GM18858 (cell line): ENCODE data around the gene GUCA1A.
"Not testable (repeated sequence)": the region's sequence is repeated elsewhere in the genome, so short reads cannot be mapped to it uniquely, and the experiment has no call there.

ENCODE experiments used
- ATAC-seq: cut with Tn5 transposase; IDR thresholded peaks from one replicate; pipeline ENCODE4 v1.9.1; 2021; ENCODE audit not compliant: unreplicated experiment

GUCA1A gene

DNA sequence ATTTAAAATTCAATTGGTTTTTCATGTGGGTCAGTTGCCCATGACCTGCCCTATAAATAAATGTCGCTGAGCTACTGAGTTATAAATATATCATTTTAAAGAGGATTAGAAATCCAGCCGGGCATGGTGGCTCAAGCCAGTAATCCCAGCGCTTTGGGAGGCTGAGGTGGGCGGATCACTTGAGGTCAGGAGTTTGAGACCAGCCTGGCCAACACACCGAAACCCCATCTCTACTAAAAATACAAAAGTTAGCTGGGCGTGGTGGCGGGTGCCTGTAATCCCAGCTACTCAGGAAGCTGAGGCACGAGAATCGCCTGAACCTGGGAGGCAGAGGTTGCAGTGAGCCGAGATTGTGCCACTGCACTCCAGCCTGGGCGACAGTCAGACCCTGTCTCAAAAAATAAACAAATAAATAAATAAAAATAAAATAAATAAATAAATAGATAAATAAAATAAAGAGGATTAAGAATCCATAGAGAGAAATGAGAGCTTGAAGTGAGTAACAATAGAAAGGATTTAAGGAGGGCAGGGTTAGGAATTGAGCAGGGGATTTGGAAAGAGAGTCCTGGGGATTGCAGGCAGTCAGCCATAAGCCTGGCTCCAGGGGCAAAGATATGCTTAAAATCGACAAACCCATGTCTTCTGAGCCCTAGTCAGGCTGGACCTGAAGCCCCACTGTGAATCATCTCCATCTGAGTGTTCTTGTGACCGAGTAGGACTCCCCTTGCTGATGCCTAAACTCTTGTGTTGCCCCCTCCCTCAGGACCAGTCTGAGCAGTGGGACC is 29.2 kb downstream of the GUCA1A start:
- ATAC-seq = not testable (repeated sequence)

GRCh38 chr6:42203183-42203582 is 30.0 kb downstream of the GUCA1A start:
- no peak for ATAC-seq

DNA sequence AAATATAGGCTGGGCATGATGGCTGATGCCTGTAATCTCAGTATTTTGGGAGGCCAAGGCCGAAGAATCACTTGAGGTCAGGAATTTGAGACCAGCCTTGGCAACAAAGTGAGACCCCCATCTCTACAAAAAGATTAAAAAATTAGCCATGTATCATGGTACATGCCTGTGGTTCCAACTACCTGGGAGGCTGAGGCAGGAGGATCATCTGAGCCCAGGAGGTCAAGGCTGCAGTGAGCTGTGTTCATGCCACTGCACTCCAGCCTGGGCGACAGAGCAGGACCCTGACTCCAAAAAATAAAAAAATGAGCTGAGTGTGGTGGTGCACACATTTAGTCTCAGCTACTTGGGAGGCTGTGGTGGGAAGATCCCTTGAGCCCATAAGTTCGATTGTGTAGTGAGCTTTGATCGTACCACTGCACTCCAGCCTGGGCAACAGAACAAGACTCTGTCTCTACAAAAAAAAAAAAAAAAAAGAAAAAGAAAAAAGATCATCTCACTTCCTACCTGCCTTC is 31.7 kb downstream of the GUCA1A start:
- ATAC-seq = no peak

- ATAC-seq = not testable (repeated sequence)
These were observed 34.4 kb downstream of the GUCA1A start for GRCh38 chr6:42207559-42207958.

GRCh38 chr6:42210551-42210950 is 37.4 kb downstream of the GUCA1A start:
- ATAC-seq = no peak

DNA sequence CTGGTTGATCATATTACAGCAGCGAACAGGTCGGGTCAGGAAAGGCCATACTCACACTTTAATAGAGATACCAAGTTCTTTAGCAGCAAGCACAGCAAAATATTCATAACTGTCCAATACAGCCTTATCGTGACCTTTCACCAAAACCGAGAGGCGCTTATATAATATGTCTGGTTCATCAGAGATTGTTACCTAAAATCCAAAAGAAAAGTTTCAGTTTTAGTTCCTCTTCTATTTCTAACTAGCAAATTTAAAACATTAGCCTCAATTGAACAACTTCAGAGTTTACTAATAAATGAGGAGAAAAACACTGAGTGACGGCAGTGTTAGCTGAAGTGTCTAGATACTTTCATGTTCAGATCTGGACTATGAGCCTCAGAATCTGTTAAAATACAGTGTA is 38.6 kb downstream of the GUCA1A start:
- ATAC-seq = no peak

DNA sequence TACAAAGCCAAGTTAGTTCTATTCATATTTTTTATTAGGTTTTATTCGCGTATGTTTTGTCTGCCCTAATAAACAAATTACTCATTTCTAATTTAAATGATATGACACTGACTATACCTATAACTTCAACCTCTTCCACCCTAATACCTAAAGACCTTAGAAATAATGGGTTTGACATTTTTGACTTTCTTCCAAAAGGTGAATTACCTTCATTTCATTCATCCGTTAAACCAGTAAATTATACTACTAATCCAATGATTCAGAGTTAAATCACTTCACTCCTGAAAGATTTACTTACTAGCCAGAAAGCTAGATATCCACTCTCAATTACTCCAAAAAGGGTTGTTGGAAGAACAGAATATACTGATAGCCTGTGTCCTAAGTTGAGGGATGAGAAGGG is 39.3 kb downstream of the GUCA1A start:
- no peak for ATAC-seq

DNA sequence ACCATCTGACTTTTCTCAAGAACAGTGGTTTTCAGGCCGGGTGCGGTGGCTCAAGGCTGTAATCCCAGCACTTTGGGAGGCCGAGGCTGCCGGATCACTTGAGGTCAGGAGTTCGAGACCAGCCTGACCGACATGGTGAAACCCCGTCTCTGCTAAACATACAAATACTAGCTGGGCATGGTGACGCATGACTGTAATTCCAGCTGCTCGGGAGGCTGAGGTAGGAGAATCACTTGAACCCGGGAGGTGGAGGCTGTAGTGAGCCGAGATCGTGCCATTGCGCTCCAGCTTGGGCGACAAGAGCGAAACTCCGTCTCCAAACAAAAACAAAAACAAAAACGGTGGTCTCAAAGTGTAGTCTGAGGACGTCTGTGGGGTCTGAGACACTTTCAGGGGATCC is 43.3 kb downstream of the GUCA1A start:
- ATAC-seq = not testable (repeated sequence)

DNA sequence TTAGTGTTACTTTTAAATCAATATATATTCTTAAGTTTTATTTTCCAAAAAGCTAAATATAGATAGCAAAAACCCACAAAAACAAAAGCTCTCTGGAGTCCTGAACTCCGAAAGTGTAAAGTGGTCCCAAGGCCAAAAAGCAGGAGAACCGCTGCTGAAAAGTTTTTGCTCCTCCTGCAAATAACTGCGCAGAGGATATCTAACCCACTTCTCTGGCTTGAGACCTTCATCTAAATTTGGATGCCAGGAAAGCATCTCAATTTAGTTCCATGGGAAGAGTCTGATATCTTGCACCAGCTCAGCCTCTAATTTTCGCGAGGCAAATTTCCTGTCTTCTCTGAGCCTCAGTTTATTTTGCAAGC is 44.0 kb downstream of the GUCA1A start:
- no peak for ATAC-seq

GRCh38 chr6:42217519-42218367 is 44.6 kb downstream of the GUCA1A start, which contains the start of gene MRPS10:
Gene MRPS10, minus strand, starts transcription at chr6:42217861. Its CDS starts 12 bp downstream, at chr6:42217849.
- peak; percentile 89 for ATAC-seq

DNA sequence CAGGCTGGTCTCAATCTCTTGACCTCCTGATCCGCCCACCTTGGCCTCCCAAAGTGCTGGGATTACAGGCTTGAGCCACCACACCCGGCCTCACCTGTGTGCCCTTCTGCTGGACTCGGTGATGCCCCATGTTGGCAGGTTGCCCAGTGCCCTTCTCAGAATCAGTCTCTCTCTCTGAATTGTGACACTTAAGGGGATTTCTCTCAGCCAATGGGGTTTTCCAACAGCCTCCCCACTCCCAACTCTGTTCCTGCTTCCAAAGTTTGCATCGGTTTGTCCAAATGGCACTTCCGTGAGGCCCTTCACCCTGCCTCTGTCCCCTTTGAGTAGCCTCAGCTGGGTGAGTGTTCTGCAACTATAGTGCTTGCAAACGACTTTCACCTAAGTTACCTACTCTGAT is 47.6 kb downstream of the GUCA1A start:
- no peak for ATAC-seq

- no peak for ATAC-seq
These were observed 48.4 kb downstream of the GUCA1A start for GRCh38 chr6:42221546-42221945.

DNA sequence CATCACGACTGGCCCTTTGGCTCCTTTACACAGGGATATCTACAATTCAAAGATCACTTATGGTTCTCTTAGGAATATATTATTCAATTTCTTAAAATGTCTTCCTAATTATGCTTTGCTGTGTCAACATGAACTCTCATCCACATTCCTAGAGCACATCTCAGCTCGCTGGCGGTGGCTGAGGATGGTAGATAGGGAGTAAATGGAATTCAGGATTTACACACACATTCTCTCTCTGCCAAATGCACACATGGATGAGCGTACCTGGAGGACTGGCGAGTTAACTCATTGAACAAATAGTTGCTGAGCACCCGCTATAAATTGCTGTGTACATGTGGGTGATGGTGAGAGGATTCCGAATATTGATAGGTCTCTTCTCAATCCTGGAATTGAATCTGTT is 49.3 kb downstream of the GUCA1A start:
- no peak for ATAC-seq

- ATAC-seq = peak; percentile 87
These were observed 51.3 kb downstream of the GUCA1A start for GRCh38 chr6:42224222-42225028.

DNA sequence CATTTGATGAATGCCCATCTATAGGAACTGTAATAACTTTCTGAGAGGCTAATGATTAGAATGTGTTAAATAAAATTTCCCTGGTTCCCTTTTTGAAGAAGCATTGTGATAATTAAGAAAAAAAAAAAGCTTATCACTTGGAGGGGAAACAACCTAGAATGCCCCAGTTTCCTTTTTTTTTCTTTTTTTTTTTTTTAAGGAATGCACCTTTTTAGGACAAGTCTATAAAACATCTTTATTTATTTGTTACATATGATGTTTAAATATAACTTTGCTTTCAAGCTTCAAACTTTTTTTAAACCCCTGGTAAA is 51.8 kb downstream of the GUCA1A start:
- ATAC-seq = no peak

DNA sequence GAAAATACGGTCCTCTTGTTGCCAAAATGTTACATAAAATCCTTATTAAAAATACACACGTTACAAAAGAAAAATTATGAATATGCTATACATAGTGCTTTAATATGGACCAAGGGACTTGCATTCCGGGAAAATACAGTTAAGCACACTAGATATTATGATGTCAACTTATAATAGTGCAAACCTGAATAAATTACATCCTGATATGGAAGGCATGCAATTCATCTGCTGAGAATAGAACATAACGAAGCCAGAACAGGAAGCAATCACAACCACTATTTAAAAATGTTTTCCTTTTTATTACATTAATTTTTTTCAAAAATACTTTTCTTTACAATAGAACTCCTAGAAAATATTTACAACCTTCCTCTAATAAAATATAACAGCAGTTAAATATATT is 52.3 kb downstream of the GUCA1A start:
- ATAC-seq = no peak

GRCh38 chr6:42226161-42226611 is 53.0 kb downstream of the GUCA1A start:
- no peak for ATAC-seq

- no peak for ATAC-seq
These were observed 53.5 kb downstream of the GUCA1A start for GRCh38 chr6:42226645-42227143.

- no peak for ATAC-seq
These were observed 54.1 kb downstream of the GUCA1A start for GRCh38 chr6:42227173-42227850.

- no peak for ATAC-seq
These were observed 55.1 kb downstream of the GUCA1A start for GRCh38 chr6:42228305-42228704.
